Measurements from ENCODE around the gene KBTBD7.

Gene KBTBD7

GRCh38 chr13:41157048-41157717, 37.2 kb downstream of the KBTBD7 start:
- H3K27ac ChIP-seq (ENCODE audit: low read depth, low read length, severe bottlenecking) = no peak overlapping the region
- H3K36me3 ChIP-seq (ENCODE audit: control insufficient read depth, insufficient read depth, low read length) = no peaks in the 10 kb centered on the region
- H3K9me3 ChIP-seq (ENCODE audit: control insufficient read depth, low read length) = peaks cover 5% of the 10 kb centered on the region
- H3K4me1 ChIP-seq (ENCODE audit: control insufficient read depth, insufficient read depth, low read length, poor library complexity, severe bottlenecking) = no peaks in the 10 kb centered on the region
- 95 to 96% methylated on average over 3 of the region's 4 CpGs for WGBS, 2 experiments (ENCODE audit: insufficient coverage in 2 of 2)
- no peak overlapping the region for H3K4me3 ChIP-seq (ENCODE audit: extremely low read depth, insufficient read depth, low read length, poor library complexity, severe bottlenecking)

- H3K27ac ChIP-seq (ENCODE audit: low read depth, low read length, severe bottlenecking) = no peak overlapping the region
- peaks cover 7% of the 10 kb centered on the region for H3K9me3 ChIP-seq (ENCODE audit: control insufficient read depth, low read length)
- H3K4me3 ChIP-seq (ENCODE audit: extremely low read depth, insufficient read depth, low read length, poor library complexity, severe bottlenecking) = no peak overlapping the region
- no peaks in the 10 kb centered on the region for H3K4me1 ChIP-seq (ENCODE audit: control insufficient read depth, insufficient read depth, low read length, poor library complexity, severe bottlenecking)
- WGBS, 2 experiments (ENCODE audit: insufficient coverage in 2 of 2) = 0 to 100% methylated on average over 1 of the region's 2 CpGs
- no peaks in the 10 kb centered on the region for H3K36me3 ChIP-seq (ENCODE audit: control insufficient read depth, insufficient read depth, low read length)
These were observed 37.7 kb downstream of the KBTBD7 start for GRCh38 chr13:41156620-41157019.

GRCh38 chr13:41154042-41154441, 40.3 kb downstream of the KBTBD7 start:
- Histone ChIP-seq H3K9me3 (ENCODE audit: control insufficient read depth, low read length) (peaks cover 28% of the 10 kb centered on the region), H3K4me1 (ENCODE audit: control insufficient read depth, insufficient read depth, low read length, poor library complexity, severe bottlenecking) (no peaks in the 10 kb centered on the region), H3K36me3 (ENCODE audit: control insufficient read depth, insufficient read depth, low read length) (no peaks in the 10 kb centered on the region), H3K4me3 (ENCODE audit: extremely low read depth, insufficient read depth, low read length, poor library complexity, severe bottlenecking) (no peak overlapping the region), H3K27ac (ENCODE audit: low read depth, low read length, severe bottlenecking) (no peak overlapping the region)

- H3K4me3 ChIP-seq (ENCODE audit: extremely low read depth, insufficient read depth, low read length, poor library complexity, severe bottlenecking) = no peak overlapping the region
- H3K27ac ChIP-seq (ENCODE audit: low read depth, low read length, severe bottlenecking) = no peak overlapping the region
- H3K9me3 ChIP-seq (ENCODE audit: control insufficient read depth, low read length) = peaks cover 41% of the 10 kb centered on the region
- H3K36me3 ChIP-seq (ENCODE audit: control insufficient read depth, insufficient read depth, low read length) = no peaks in the 10 kb centered on the region
- 88 to 100% methylated on average over 1 of the region's 3 CpGs for WGBS, 2 experiments (ENCODE audit: insufficient coverage in 2 of 2)
- H3K4me1 ChIP-seq (ENCODE audit: control insufficient read depth, insufficient read depth, low read length, poor library complexity, severe bottlenecking) = no peaks in the 10 kb centered on the region
These were observed 42.4 kb downstream of the KBTBD7 start for GRCh38 chr13:41152005-41152404.

- 82 to 100% methylated on average over 1 of the region's 2 CpGs for WGBS, 2 experiments (ENCODE audit: insufficient coverage in 2 of 2)
- H3K4me3 ChIP-seq (ENCODE audit: extremely low read depth, insufficient read depth, low read length, poor library complexity, severe bottlenecking) = no peak overlapping the region
- H3K4me1 ChIP-seq (ENCODE audit: control insufficient read depth, insufficient read depth, low read length, poor library complexity, severe bottlenecking) = no peaks in the 10 kb centered on the region
- peaks cover 45% of the 10 kb centered on the region for H3K9me3 ChIP-seq (ENCODE audit: control insufficient read depth, low read length)
- H3K36me3 ChIP-seq (ENCODE audit: control insufficient read depth, insufficient read depth, low read length) = no peaks in the 10 kb centered on the region
- no peak overlapping the region for H3K27ac ChIP-seq (ENCODE audit: low read depth, low read length, severe bottlenecking)
These were observed 44.3 kb downstream of the KBTBD7 start for GRCh38 chr13:41150058-41150457.

GRCh38 chr13:41148419-41149283, 45.7 kb downstream of the KBTBD7 start:
- 87 to 89% methylated on average over 1 to 2 of the region's 3 CpGs for WGBS, 2 experiments (ENCODE audit: insufficient coverage in 2 of 2)

GRCh38 chr13:41145136-41145908, 49.0 kb downstream of the KBTBD7 start:
- Histone ChIP-seq H3K36me3 (ENCODE audit: control insufficient read depth, insufficient read depth, low read length) (peaks cover 4% of the 10 kb centered on the region), H3K4me3 (ENCODE audit: extremely low read depth, insufficient read depth, low read length, poor library complexity, severe bottlenecking) (no peak overlapping the region), H3K9me3 (ENCODE audit: control insufficient read depth, low read length) (peaks cover 34% of the 10 kb centered on the region), H3K27ac (ENCODE audit: low read depth, low read length, severe bottlenecking) (no peak overlapping the region), H3K4me1 (ENCODE audit: control insufficient read depth, insufficient read depth, low read length, poor library complexity, severe bottlenecking) (no peaks in the 10 kb centered on the region)
- WGBS, 2 experiments (ENCODE audit: insufficient coverage in 2 of 2) = 90 to 100% methylated on average over 2 of the region's 4 CpGs

More at GRCh38 chr13:41148419-41149283, 45.7 kb downstream of the KBTBD7 start:
- peaks cover 4% of the 10 kb centered on the region for H3K36me3 ChIP-seq (ENCODE audit: control insufficient read depth, insufficient read depth, low read length)
- no peak overlapping the region for H3K4me3 ChIP-seq (ENCODE audit: extremely low read depth, insufficient read depth, low read length, poor library complexity, severe bottlenecking)
- H3K4me1 ChIP-seq (ENCODE audit: control insufficient read depth, insufficient read depth, low read length, poor library complexity, severe bottlenecking) = no peaks in the 10 kb centered on the region
- peaks cover 49% of the 10 kb centered on the region for H3K9me3 ChIP-seq (ENCODE audit: control insufficient read depth, low read length)
- no peak overlapping the region for H3K27ac ChIP-seq (ENCODE audit: low read depth, low read length, severe bottlenecking)

- H3K9me3 ChIP-seq (ENCODE audit: control insufficient read depth, low read length) = peaks cover 26% of the 10 kb centered on the region
- H3K4me3 ChIP-seq (ENCODE audit: extremely low read depth, insufficient read depth, low read length, poor library complexity, severe bottlenecking) = no peak overlapping the region
- H3K27ac ChIP-seq (ENCODE audit: low read depth, low read length, severe bottlenecking) = no peak overlapping the region
- peaks cover 4% of the 10 kb centered on the region for H3K36me3 ChIP-seq (ENCODE audit: control insufficient read depth, insufficient read depth, low read length)
- 100% methylated on average over 1 of the region's 2 CpGs; no CpG with 5 or more reads in 1 of the 2 experiments for WGBS, 2 experiments (ENCODE audit: insufficient coverage in 2 of 2)
- no peaks in the 10 kb centered on the region for H3K4me1 ChIP-seq (ENCODE audit: control insufficient read depth, insufficient read depth, low read length, poor library complexity, severe bottlenecking)
These were observed 49.8 kb downstream of the KBTBD7 start for GRCh38 chr13:41144576-41144975.

All from mesodermal cell (in vitro differentiated cells).